ENCODE data around the gene ST6GALNAC5.

ST6GALNAC5 gene

DNA sequence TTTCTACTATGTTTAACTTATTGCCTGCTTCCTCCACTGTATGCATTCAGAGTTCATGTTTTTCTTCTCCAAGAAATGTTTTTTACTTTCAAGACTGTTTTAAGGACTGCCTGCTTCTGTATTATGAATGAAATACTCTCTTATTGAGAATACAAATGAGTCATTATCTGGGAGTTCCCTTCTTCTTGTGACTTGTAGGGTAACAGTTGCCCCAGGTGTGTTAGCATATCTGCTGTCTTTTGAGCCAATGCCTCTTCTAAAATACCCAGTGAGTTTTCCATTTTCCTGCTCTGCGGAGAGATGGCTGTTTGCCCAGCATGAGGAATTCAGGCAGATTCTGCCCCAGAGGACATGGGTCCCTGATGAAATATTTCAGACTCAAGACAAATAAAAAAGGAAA, 34.1 kb upstream of the ST6GALNAC5 start:
- Histone ChIP-seq H3K14ac (ENCODE audit: low read length in 2 of 2) (no peak overlapping the region), H3K23ac (ENCODE audit: low read length in 2 of 2) (no peak overlapping the region), H3K4ac (ENCODE audit: low read depth in 1 of 2, low read length in 2 of 2) (no peak overlapping the region), H2BK120ac (ENCODE audit: low read depth, low read length) (no peak overlapping the region), H3K9ac (ENCODE audit: low read length) (no peak overlapping the region), H3K36me3 (ENCODE audit: control insufficient read depth in 1 of 2, insufficient read depth in 2 of 2, low read depth in 1 of 2, low read length in 2 of 2) (no peaks in the 10 kb centered on the region), H4K91ac (ENCODE audit: low read length) (no peak overlapping the region), H3K27me3 (ENCODE audit: control insufficient read depth in 1 of 2, insufficient read depth in 1 of 2, low read length in 2 of 2) (peaks cover 0 to 4% of the 10 kb centered on the region in 2 experiments), H3K9me3 (ENCODE audit: control insufficient read depth, low read length) (no peaks in the 10 kb centered on the region), H4K8ac (ENCODE audit: low read length) (no peak overlapping the region), H3K4me2 (ENCODE audit: low read length, poor library complexity, severe bottlenecking) (no peak overlapping the region), H2AK5ac (ENCODE audit: low read length, severe bottlenecking) (no peak overlapping the region), H2BK15ac (ENCODE audit: low read depth, poor library complexity, severe bottlenecking) (no peak overlapping the region), H3K18ac (ENCODE audit: low read depth in 1 of 2, low read length in 2 of 2) (no peak overlapping the region), H3K27ac (ENCODE audit: low read length, poor library complexity, severe bottlenecking) (no peak overlapping the region), H3K4me3 (ENCODE audit: insufficient read depth in 1 of 2, low read depth in 1 of 2, low read length in 2 of 2) (no peak overlapping the region), H2BK5ac (ENCODE audit: low read depth, low read length, poor library complexity, severe bottlenecking) (no peak overlapping the region), H2BK12ac (ENCODE audit: low read length in 2 of 2) (no peak overlapping the region), H3K4me1 (ENCODE audit: control insufficient read depth, insufficient read depth, low read depth, low read length) (no peaks in the 10 kb centered on the region), H3K79me1 (replicated peaks; ENCODE audit: low read length, poor library complexity, severe bottlenecking) (no peaks in the 10 kb centered on the region), H2AFZ (ENCODE audit: low read depth, low read length) (no peak overlapping the region)
- DNase-seq = no peak
- WGBS = 90% methylated on average over 1 of the region's 1 CpG

- H3K4ac ChIP-seq (ENCODE audit: low read depth in 1 of 2, low read length in 2 of 2) = no peak overlapping the region
- no peak overlapping the region for H2BK12ac ChIP-seq (ENCODE audit: low read length in 2 of 2)
- H3K27me3 ChIP-seq (ENCODE audit: control insufficient read depth in 1 of 2, insufficient read depth in 1 of 2, low read length in 2 of 2) = peaks cover 0 to 4% of the 10 kb centered on the region in 2 experiments
- no peak overlapping the region for H2BK5ac ChIP-seq (ENCODE audit: low read depth, low read length, poor library complexity, severe bottlenecking)
- H3K9ac ChIP-seq (ENCODE audit: low read length) = no peak overlapping the region
- no peak overlapping the region for H3K14ac ChIP-seq (ENCODE audit: low read length in 2 of 2)
- no peak for DNase-seq
- no peaks in the 10 kb centered on the region for H3K79me1 ChIP-seq (replicated peaks; ENCODE audit: low read length, poor library complexity, severe bottlenecking)
- H2AFZ ChIP-seq (ENCODE audit: low read depth, low read length) = no peak overlapping the region
- H3K4me1 ChIP-seq (ENCODE audit: control insufficient read depth, insufficient read depth, low read depth, low read length) = no peaks in the 10 kb centered on the region
- no peak overlapping the region for H3K18ac ChIP-seq (ENCODE audit: low read depth in 1 of 2, low read length in 2 of 2)
- no peaks in the 10 kb centered on the region for H3K9me3 ChIP-seq (ENCODE audit: control insufficient read depth, low read length)
- H4K91ac ChIP-seq (ENCODE audit: low read length) = no peak overlapping the region
- H4K8ac ChIP-seq (ENCODE audit: low read length) = no peak overlapping the region
- no peak overlapping the region for H3K27ac ChIP-seq (ENCODE audit: low read length, poor library complexity, severe bottlenecking)
- 60% methylated on average over 2 of the region's 2 CpGs for WGBS
- no peak overlapping the region for H3K4me2 ChIP-seq (ENCODE audit: low read length, poor library complexity, severe bottlenecking)
- H2AK5ac ChIP-seq (ENCODE audit: low read length, severe bottlenecking) = no peak overlapping the region
- H3K23ac ChIP-seq (ENCODE audit: low read length in 2 of 2) = no peak overlapping the region
- H2BK15ac ChIP-seq (ENCODE audit: low read depth, poor library complexity, severe bottlenecking) = no peak overlapping the region
- H2BK120ac ChIP-seq (ENCODE audit: low read depth, low read length) = no peak overlapping the region
- H3K36me3 ChIP-seq (ENCODE audit: control insufficient read depth in 1 of 2, insufficient read depth in 2 of 2, low read depth in 1 of 2, low read length in 2 of 2) = no peaks in the 10 kb centered on the region
- H3K4me3 ChIP-seq (ENCODE audit: insufficient read depth in 1 of 2, low read depth in 1 of 2, low read length in 2 of 2) = no peak overlapping the region
Observed at GRCh38 chr1:76833856-76834255, 33.4 kb upstream of the ST6GALNAC5 start.

DNA sequence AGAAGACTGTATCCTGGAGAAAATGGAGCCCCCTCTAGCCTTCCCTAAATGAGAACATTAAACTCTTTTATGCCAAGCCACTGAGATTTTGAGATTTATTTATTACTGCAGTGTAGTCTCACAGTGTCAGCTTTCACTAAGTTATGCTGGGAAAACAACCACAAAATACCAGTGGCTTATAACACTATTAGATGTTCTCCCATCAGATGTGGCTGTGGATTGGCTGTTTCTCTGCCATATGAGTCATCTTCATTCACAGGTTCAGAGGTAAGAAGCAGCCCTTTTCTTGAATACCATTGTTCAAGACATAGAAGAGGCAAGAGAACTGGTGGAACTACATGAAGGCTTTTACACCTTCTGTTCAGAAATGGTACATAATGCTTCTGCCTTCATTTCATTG, 32.1 kb upstream of the ST6GALNAC5 start:
- Histone ChIP-seq H3K4me1 (ENCODE audit: control insufficient read depth, insufficient read depth, low read depth, low read length) (no peaks in the 10 kb centered on the region), H4K91ac (ENCODE audit: low read length) (no peak overlapping the region), H3K36me3 (ENCODE audit: control insufficient read depth in 1 of 2, insufficient read depth in 2 of 2, low read depth in 1 of 2, low read length in 2 of 2) (no peaks in the 10 kb centered on the region), H2BK5ac (ENCODE audit: low read depth, low read length, poor library complexity, severe bottlenecking) (no peak overlapping the region), H3K4me2 (ENCODE audit: low read length, poor library complexity, severe bottlenecking) (no peak overlapping the region), H3K79me1 (replicated peaks; ENCODE audit: low read length, poor library complexity, severe bottlenecking) (no peaks in the 10 kb centered on the region), H3K14ac (ENCODE audit: low read length in 2 of 2) (no peak overlapping the region), H2BK12ac (ENCODE audit: low read length in 2 of 2) (no peak overlapping the region), H2BK120ac (ENCODE audit: low read depth, low read length) (no peak overlapping the region), H3K18ac (ENCODE audit: low read depth in 1 of 2, low read length in 2 of 2) (no peak overlapping the region), H3K27me3 (ENCODE audit: control insufficient read depth in 1 of 2, insufficient read depth in 1 of 2, low read length in 2 of 2) (peaks cover 0 to 4% of the 10 kb centered on the region in 2 experiments), H4K8ac (ENCODE audit: low read length) (no peak overlapping the region), H3K27ac (ENCODE audit: low read length, poor library complexity, severe bottlenecking) (no peak overlapping the region), H3K23ac (ENCODE audit: low read length in 2 of 2) (no peak overlapping the region), H2AK5ac (ENCODE audit: low read length, severe bottlenecking) (no peak overlapping the region), H3K4me3 (ENCODE audit: insufficient read depth in 1 of 2, low read depth in 1 of 2, low read length in 2 of 2) (no peak overlapping the region), H2AFZ (ENCODE audit: low read depth, low read length) (no peak overlapping the region), H2BK15ac (ENCODE audit: low read depth, poor library complexity, severe bottlenecking) (no peak overlapping the region), H3K9me3 (ENCODE audit: control insufficient read depth, low read length) (no peaks in the 10 kb centered on the region), H3K9ac (ENCODE audit: low read length) (no peak overlapping the region), H3K4ac (ENCODE audit: low read depth in 1 of 2, low read length in 2 of 2) (no peak overlapping the region)
- no peak for DNase-seq

- no peak overlapping the region for H4K8ac ChIP-seq (ENCODE audit: low read length)
- no peaks in the 10 kb centered on the region for H3K4me1 ChIP-seq (ENCODE audit: control insufficient read depth, insufficient read depth, low read depth, low read length)
- no peak overlapping the region for H3K4me2 ChIP-seq (ENCODE audit: low read length, poor library complexity, severe bottlenecking)
- H3K9me3 ChIP-seq (ENCODE audit: control insufficient read depth, low read length) = no peaks in the 10 kb centered on the region
- H2AK5ac ChIP-seq (ENCODE audit: low read length, severe bottlenecking) = no peak overlapping the region
- H3K79me1 ChIP-seq (replicated peaks; ENCODE audit: low read length, poor library complexity, severe bottlenecking) = no peaks in the 10 kb centered on the region
- no peak overlapping the region for H3K4me3 ChIP-seq (ENCODE audit: insufficient read depth in 1 of 2, low read depth in 1 of 2, low read length in 2 of 2)
- H3K27ac ChIP-seq (ENCODE audit: low read length, poor library complexity, severe bottlenecking) = no peak overlapping the region
- no peak overlapping the region for H2BK120ac ChIP-seq (ENCODE audit: low read depth, low read length)
- H2BK5ac ChIP-seq (ENCODE audit: low read depth, low read length, poor library complexity, severe bottlenecking) = no peak overlapping the region
- no peak overlapping the region for H2BK15ac ChIP-seq (ENCODE audit: low read depth, poor library complexity, severe bottlenecking)
- DNase-seq = no peak
- WGBS = 100% methylated on average over 1 of the region's 2 CpGs
- H3K23ac ChIP-seq (ENCODE audit: low read length in 2 of 2) = no peak overlapping the region
- H3K18ac ChIP-seq (ENCODE audit: low read depth in 1 of 2, low read length in 2 of 2) = no peak overlapping the region
- H2BK12ac ChIP-seq (ENCODE audit: low read length in 2 of 2) = no peak overlapping the region
- no peak overlapping the region for H2AFZ ChIP-seq (ENCODE audit: low read depth, low read length)
- H4K91ac ChIP-seq (ENCODE audit: low read length) = no peak overlapping the region
- peaks cover 4% of the 10 kb centered on the region in 2 experiments for H3K27me3 ChIP-seq (ENCODE audit: control insufficient read depth in 1 of 2, insufficient read depth in 1 of 2, low read length in 2 of 2)
- H3K9ac ChIP-seq (ENCODE audit: low read length) = no peak overlapping the region
- H3K4ac ChIP-seq (ENCODE audit: low read depth in 1 of 2, low read length in 2 of 2) = no peak overlapping the region
- H3K36me3 ChIP-seq (ENCODE audit: control insufficient read depth in 1 of 2, insufficient read depth in 2 of 2, low read depth in 1 of 2, low read length in 2 of 2) = no peaks in the 10 kb centered on the region
- no peak overlapping the region for H3K14ac ChIP-seq (ENCODE audit: low read length in 2 of 2)
Observed at GRCh38 chr1:76840278-76840677, 27.0 kb upstream of the ST6GALNAC5 start.
